GM12892 (cell line): ENCODE measurements around the gene TUBGCP2.

ENCODE experiments used
- DNase-seq: peaks from one replicate; pipeline ENCODE4 v3.0.0; 2011; ENCODE audit not compliant: insufficient read length
- FAIRE-seq: peaks from 2 replicates; lab custom pipeline; 2011; peaks lifted over from hg19 to GRCh38; lab: Jason Lieb, UNC
- POLR2A ChIP-seq: IDR thresholded peaks from 2 replicates; pipeline ENCODE4 v1.6.1; 2011; ENCODE audit warnings: low read depth, low read length, control low read depth
- POLR2AphosphoS5 ChIP-seq: IDR thresholded peaks from 2 replicates; pipeline ENCODE4 v1.6.1; 2011; ENCODE audit warnings: low read depth, low read length, control low read depth
- TAF1 ChIP-seq: IDR thresholded peaks from 2 replicates; pipeline ENCODE4 v1.6.1; 2011; ENCODE audit warnings: low read depth, mild to moderate bottlenecking, control low read depth, low read length, borderline replicate concordance

Gene TUBGCP2

DNA sequence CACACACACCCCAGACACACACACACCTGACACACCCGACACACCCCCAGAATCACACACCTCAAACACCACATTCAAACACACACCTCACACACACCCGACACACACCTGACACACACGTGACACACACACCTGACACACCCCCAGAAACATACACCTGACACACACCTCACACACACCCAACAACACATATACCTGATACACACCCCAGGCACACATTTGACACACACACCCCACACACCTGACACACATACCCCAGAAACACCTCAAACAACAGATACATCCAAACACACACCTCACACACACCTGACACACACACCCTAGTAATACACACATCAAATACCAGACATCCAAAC is 28.7 kb upstream of the TUBGCP2 start:
- DNase-seq (no peak), FAIRE-seq (no peak)
- TF ChIP-seq TAF1 = no peak
- TF ChIP-seq POLR2AphosphoS5 = no peak
- TF ChIP-seq POLR2A = no peak

DNA sequence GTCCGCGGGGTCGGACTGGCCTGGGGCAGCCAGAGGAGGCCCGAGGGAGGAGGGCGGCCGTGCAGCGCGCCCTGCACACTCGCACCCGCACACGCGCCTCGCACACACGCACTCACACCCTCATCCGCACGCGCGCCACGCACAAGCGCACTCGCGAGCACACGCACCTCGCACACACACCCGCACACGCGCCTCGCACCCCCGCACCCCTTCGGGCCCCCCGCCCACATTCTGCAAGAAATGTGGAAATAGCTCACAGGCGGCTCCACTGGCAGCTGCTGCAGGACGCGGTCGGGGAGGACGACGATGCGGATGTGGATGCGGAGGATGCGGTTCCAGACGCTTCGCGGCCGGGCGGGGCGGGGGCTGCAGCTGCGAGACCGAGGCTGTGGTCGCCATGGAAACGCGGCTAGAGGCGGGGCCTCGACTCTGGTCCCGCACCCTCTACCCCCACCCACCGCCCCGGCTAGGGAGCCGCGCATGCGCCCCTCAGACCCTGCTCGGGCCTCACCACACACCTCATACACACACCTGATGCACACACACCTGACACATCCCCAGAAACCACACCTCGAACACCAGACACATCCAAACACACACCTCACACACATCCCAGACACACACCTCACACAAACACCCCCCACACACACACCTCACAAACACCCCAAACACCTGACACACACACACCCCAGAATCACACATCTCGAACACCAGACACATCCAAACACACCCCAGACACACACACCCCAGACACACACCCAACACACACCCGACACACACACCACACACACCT is 28.1 kb upstream of the TUBGCP2 start, which contains the start of gene CALY:
Gene CALY (minus strand): TSS at position 320 of the 793 bp plus-strand sequence. CDS start 7,907 bp downstream, outside the sequence.
- DNase-seq = no peak
- no peak for TF ChIP-seq POLR2AphosphoS5
- no peak for TF ChIP-seq TAF1
- TF ChIP-seq POLR2A = no peak
- FAIRE-seq = no peak

GRCh38 chr10:133336118-133336576 is 27.5 kb upstream of the TUBGCP2 start:
- DNase-seq (no peak), FAIRE-seq (no peak)
- TF ChIP-seq POLR2A = no peak
- TF ChIP-seq POLR2AphosphoS5 = no peak
- no peak for TF ChIP-seq TAF1

GRCh38 chr10:133335246-133336117 is 26.8 kb upstream of the TUBGCP2 start:
- FAIRE-seq = no peak

GRCh38 chr10:133334503-133335245 is 26.0 kb upstream of the TUBGCP2 start:
- TF ChIP-seq TAF1 = no peak
- no peak for TF ChIP-seq POLR2A
- no peak for TF ChIP-seq POLR2AphosphoS5
- no peak for FAIRE-seq
- DNase-seq = no peak

More at GRCh38 chr10:133335246-133336117, 26.8 kb upstream of the TUBGCP2 start:
- DNase-seq = no peak
- no peak for TF ChIP-seq POLR2AphosphoS5
- TF ChIP-seq TAF1 = no peak
- no peak for TF ChIP-seq POLR2A

- TF ChIP-seq POLR2AphosphoS5 = no peak
- no peak for TF ChIP-seq POLR2A
- no peak for TF ChIP-seq TAF1
- DNase-seq (no peak), FAIRE-seq (no peak)
Observed at GRCh38 chr10:133332936-133333699, 24.4 kb upstream of the TUBGCP2 start.

- DNase-seq = peak; percentile 94
- FAIRE-seq = peak; percentile 83
- no peak for TF ChIP-seq POLR2A
- TF ChIP-seq TAF1 = no peak
- TF ChIP-seq POLR2AphosphoS5 = no peak
Observed at GRCh38 chr10:133329491-133330202, 21.0 kb upstream of the TUBGCP2 start.

DNA sequence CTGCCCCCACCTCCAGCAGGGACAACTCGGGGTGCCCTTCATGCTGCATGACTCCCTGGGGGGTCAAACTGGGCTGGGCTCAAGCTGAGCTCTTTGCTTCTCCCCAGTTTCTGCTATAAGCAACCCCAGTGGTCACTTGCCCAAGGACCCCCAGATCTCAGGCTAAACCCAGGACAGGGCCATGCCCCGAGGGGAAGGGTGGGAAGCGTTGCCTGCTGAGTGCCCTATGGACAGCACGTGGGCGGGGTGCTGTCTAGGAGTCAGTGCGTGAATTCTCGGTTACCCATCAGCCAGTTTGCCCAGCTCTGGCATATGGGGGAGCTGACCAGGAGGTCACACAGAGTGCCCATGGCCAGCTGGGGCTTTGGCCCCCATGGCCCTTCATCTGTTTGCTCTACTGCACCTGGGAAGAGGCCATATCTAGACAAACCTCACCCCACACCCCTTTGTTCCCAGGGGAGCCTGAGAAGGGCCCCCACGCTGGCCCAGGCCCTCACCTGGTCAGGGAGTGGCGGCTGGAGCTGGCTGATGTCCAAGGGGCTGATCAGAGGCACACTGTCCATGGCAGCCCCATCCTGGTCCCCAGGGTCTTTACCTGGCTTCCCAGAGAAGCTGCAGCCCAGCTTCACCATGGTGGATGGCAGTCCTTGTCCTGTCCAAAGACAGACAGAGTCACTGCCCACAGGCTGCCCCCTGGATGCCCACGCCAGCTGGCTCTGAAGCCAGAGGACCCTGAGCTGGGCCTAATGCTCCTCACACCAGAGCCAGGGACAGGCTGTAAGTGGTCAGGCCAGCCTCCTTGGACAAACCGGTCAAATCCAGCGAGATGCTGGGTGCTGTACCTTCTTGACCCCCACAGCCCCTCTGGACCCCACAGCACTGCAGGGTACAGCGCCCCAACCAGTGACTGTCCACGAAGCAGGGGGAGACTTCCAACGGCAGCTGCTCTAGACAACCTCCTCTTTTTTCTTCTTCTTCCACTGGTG is 20.0 kb upstream of the TUBGCP2 start:
- no peak for FAIRE-seq
- no peak for TF ChIP-seq POLR2AphosphoS5
- TF ChIP-seq TAF1 = no peak
- no peak for TF ChIP-seq POLR2A
- DNase-seq = no peak

DNA sequence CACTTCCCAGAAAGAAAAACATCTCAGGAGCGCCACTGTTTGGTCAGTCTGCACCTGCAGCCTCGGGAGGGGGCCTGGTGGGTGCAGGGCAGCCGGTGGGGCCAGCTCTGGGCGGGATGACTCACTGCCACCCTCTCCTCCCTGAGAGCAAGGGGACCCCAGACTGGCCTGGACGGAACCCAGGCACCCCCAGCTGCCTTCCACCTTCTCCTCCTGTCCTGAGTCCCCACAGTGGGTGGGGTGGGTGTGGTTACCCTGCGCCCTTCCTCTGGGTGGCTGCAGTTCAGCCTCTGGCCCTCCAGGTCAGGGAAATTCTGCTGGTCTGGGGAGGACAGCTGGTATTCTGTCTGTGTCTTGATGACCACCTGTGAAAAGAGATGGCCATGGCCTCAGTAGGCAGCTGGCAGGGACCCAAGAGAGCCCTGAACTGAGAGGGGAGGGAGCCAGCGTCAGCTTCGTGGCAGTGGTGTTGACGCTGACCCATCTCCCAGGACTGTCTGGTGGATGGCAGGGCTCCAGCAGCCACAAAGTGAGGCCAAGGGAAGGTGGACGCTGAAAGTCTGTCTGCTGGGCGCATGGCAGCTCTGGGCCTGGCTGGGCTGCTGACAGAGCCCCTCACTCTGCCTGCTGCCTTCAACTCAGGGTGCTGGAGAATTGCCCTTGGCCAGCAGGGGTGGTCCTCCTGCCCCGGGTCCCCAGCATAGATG is 19.1 kb upstream of the TUBGCP2 start:
- FAIRE-seq = no peak
- no peak for TF ChIP-seq POLR2A
- DNase-seq = no peak
